GM12875 (cell line): ENCODE data around the gene BMAL1.

ENCODE experiments used
- H3K4me3 ChIP-seq: one replicate; pipeline ENCODE4 v1.5.1; 2011; ENCODE audit warnings: low read depth, low read length, control low read depth
- CTCF ChIP-seq: IDR thresholded peaks from 2 replicates; pipeline ENCODE4 v1.5.1; 2011; ENCODE audit warnings: low read depth, mild to moderate bottlenecking, control low read depth, inconsistent platforms, low read length, moderate library complexity, borderline replicate concordance; ENCODE audit not compliant: insufficient read depth

BMAL1 gene

GRCh38 chr11:13347901-13348300 lies 70.3 kb downstream of the BMAL1 start:
- no peak for TF ChIP-seq CTCF
- no peak overlapping the region for H3K4me3 ChIP-seq

GRCh38 chr11:13348305-13348704 lies 70.7 kb downstream of the BMAL1 start:
- TF ChIP-seq CTCF: no peak
- H3K4me3 ChIP-seq: no peak overlapping the region

- no peak for TF ChIP-seq CTCF
- H3K4me3 ChIP-seq: no peak overlapping the region
These were observed 71.5 kb downstream of the BMAL1 start for GRCh38 chr11:13349046-13349445.

- H3K4me3 ChIP-seq: no peak overlapping the region
- no peak for TF ChIP-seq CTCF
These were observed 72.0 kb downstream of the BMAL1 start for GRCh38 chr11:13349581-13349980.

- no peak for TF ChIP-seq CTCF
- no peak overlapping the region for H3K4me3 ChIP-seq
These were observed 75.1 kb downstream of the BMAL1 start for GRCh38 chr11:13352711-13353110.

- TF ChIP-seq CTCF: no peak
- H3K4me3 ChIP-seq: no peak overlapping the region
These were observed 76.7 kb downstream of the BMAL1 start for GRCh38 chr11:13354335-13354734.

GRCh38 chr11:13355191-13355590 lies 77.6 kb downstream of the BMAL1 start:
- no peak for TF ChIP-seq CTCF
- H3K4me3 ChIP-seq: no peak overlapping the region
